ENCODE results near the gene ZNF398. TPM values are rescaled to one million over a fixed set of nuclear protein-coding genes. Genes with fewer than 3 reads are reported as not detected.
A peak's percentile ranks its signal among the peaks of the same experiment; 100 is the strongest.

The ZNF398 gene
- total RNA-seq, 4 donors from 2014 or later, result 12.8 to 19.9 (median 15.0) TPM

DNA sequence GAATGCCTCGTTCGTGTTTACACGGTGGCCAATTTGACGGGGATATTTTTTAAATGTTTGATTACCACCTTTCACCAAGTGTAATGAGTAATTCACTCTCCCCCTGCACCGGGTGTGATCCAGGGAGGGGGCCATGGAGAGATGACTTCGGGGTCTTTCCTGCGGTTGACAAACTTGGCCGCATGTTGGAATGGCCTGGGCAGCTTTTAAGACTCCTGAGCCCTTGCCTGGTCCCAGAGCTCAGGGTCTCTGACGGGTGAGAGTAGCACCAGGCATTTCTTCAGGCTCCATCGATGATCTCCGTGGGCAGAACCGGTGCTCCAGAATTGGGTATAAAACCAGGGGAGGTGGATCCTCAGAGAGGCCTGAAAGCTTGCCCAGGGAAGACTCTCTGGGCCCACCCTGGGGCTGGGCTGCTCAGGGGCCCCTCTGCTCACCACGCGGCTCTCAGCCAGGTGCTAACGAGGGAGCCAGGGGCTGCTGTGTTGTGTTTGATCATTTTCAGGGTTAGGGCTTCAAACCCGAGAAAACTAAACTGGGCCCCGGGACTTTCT lies 49.0 kb downstream of the ZNF398 start:
- Histone ChIP-seq H3K27me3 (peaks cover 0 to 2% (median 0%) of the 10 kb centered on the region in 3 donors), H3K36me3 (peaks cover 0 to 30% of the 10 kb centered on the region in 2 donors), H3K27ac (peak overlapping the region; percentile 80 to 96 (median 86)), H3K4me3 (peak overlapping the region; percentile 68 to 87 (median 80)), H3K9me3 (no peaks in the 10 kb centered on the region), H3K4me1 (peaks cover 9 to 17% of the 10 kb centered on the region in 2 donors)
- no peak for TF ChIP-seq POLR2A (IDR thresholded peaks at IDR 0.05)
- TF ChIP-seq, protein P1, sequence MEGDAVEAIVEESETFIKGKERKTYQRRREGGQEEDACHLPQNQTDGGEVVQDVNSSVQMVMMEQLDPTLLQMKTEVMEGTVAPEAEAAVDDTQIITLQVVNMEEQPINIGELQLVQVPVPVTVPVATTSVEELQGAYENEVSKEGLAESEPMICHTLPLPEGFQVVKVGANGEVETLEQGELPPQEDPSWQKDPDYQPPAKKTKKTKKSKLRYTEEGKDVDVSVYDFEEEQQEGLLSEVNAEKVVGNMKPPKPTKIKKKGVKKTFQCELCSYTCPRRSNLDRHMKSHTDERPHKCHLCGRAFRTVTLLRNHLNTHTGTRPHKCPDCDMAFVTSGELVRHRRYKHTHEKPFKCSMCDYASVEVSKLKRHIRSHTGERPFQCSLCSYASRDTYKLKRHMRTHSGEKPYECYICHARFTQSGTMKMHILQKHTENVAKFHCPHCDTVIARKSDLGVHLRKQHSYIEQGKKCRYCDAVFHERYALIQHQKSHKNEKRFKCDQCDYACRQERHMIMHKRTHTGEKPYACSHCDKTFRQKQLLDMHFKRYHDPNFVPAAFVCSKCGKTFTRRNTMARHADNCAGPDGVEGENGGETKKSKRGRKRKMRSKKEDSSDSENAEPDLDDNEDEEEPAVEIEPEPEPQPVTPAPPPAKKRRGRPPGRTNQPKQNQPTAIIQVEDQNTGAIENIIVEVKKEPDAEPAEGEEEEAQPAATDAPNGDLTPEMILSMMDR (IDR thresholded peaks at IDR 0.05 in 4 of 5, conservative IDR thresholded peaks at IDR 0.05 in 1 of 5), result no peak
- in situ Hi-C loops (cut with MboI; ENCODE audit: low sequenced_read_pairs in 4 of 4), result no loop called here
- ATAC-seq, result peak; percentile 11 to 26
- DNase-seq, result no peak
- intact Hi-C loops (cut with DNase I; ENCODE audit: low total_unique reads), result loop anchor here (5.0 kb wide), 1 partner anchor 41 kb away; the partner anchor contains the start of gene ZNF212

DNA sequence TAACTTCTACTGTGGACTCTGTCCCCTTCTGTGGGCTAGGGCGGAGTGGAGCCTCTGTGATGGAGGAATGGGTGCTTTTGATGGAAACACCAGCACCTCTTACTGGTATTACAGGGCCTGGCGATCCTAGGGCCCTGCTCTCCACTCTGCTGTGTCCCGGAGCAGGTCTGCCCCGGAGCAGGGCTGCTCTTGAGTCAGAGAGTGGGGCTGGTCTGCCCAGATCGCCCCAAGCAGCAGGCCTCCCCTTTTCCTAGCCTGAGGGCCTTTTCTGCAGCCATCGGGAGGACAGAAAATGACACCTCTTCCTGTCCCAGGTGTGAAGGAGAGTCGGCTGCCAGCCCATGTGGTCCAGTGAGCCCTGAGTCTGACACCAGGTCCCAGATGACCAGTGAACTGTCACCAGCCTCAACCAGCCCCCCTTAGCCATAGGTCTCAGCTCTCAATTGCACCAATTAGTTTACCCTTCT lies 49.5 kb downstream of the ZNF398 start:
- TF ChIP-seq, protein P1 (IDR thresholded peaks at IDR 0.05 in 4 of 5, conservative IDR thresholded peaks at IDR 0.05 in 1 of 5), result no peak
- TF ChIP-seq POLR2A (IDR thresholded peaks at IDR 0.05), result no peak
- intact Hi-C loops (cut with DNase I; ENCODE audit: low total_unique reads) (loop anchor here (5.0 kb wide), 1 partner anchor 41 kb away; the partner anchor contains the start of gene ZNF212), in situ Hi-C loops (cut with MboI; ENCODE audit: low sequenced_read_pairs in 4 of 4) (no loop called here)
- peaks cover 0 to 35% of the 10 kb centered on the region in 2 donors for H3K36me3 ChIP-seq
- H3K9me3 ChIP-seq, result no peaks in the 10 kb centered on the region
- no peak for DNase-seq
- no peak for ATAC-seq
- peaks cover 0 to 2% (median 0%) of the 10 kb centered on the region in 3 donors for H3K27me3 ChIP-seq
- peaks cover 9 to 17% of the 10 kb centered on the region in 2 donors for H3K4me1 ChIP-seq
- H3K4me3 ChIP-seq, result peak overlapping the region; percentile 68 to 87 (median 80)
- H3K27ac ChIP-seq, result peak overlapping the region; percentile 80 to 96 (median 86)

DNA sequence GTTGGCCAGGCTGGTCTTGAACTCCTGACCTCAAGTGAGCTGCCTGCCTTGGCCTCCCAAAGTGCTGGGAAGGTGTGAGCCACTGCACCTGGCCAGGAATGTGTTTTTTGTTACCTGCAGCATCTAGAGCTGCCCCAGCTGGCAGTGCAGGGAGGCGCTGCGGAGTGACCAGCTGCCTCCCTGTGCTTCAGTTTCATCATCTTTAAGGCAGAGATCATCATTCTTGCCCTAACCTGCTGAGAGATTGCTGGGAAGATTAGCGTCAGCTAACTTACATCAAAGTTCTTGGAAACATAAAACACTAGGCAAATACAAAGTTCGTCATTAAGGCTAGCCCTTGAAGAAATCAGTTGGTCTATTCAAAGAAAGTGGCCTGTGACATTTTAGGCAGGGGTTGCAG lies 50.4 kb downstream of the ZNF398 start:
- in situ Hi-C loops (cut with MboI; ENCODE audit: low sequenced_read_pairs in 4 of 4) (no loop called here), intact Hi-C loops (cut with DNase I; ENCODE audit: low total_unique reads) (loop anchor here (5.0 kb wide), 1 partner anchor 40 kb away; the partner anchor contains the start of gene ZNF212)
- no peak overlapping the region for H3K27ac ChIP-seq
- no peak overlapping the region for H3K4me3 ChIP-seq
- no peaks in the 10 kb centered on the region for H3K27me3 ChIP-seq
- no peak for ATAC-seq
- no peak for DNase-seq
- TF ChIP-seq, protein P1 (IDR thresholded peaks at IDR 0.05 in 4 of 5, conservative IDR thresholded peaks at IDR 0.05 in 1 of 5), result no peak
- no peak for TF ChIP-seq POLR2A (IDR thresholded peaks at IDR 0.05)
- no peaks in the 10 kb centered on the region for H3K9me3 ChIP-seq
- peaks cover 9 to 17% of the 10 kb centered on the region in 2 donors for H3K4me1 ChIP-seq
- peaks cover 0 to 44% of the 10 kb centered on the region in 2 donors for H3K36me3 ChIP-seq

DNA sequence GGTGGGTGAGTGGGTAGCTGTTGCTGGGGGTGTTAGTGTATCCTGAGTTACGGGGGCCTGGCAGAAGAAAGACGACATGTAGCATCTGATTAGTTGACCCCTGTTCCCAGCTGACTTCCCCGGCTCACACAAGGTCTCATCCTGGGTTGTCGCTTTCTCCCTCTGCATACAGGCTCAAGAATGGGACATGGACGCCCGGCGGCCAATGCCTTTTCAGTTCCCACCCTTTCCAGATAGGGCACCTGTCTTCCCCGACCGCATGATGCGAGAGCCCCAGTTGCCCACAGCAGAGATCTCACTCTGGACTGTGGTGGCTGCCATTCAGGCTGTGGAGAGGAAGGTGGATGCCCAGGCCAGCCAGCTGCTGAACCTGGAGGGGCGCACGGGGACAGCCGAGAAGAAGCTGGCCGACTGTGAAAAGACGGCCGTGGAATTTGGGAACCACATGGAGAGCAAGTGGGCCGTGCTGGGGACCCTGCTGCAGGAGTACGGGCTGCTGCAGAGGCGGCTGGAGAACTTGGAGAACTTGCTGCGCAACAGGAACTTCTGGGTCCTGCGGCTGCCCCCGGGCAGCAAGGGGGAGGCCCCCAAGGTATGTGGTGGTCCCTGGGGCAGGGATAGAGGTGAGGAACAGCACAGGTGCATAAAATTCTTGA lies 51.0 kb downstream of the ZNF398 start:
- DNase-seq (no peak), ATAC-seq (no peak)
- Histone ChIP-seq H3K4me3 (no peak overlapping the region), H3K9me3 (no peaks in the 10 kb centered on the region), H3K27ac (no peak overlapping the region), H3K27me3 (no peaks in the 10 kb centered on the region), H3K4me1 (peaks cover 9 to 17% of the 10 kb centered on the region in 2 donors), H3K36me3 (peaks cover 0 to 48% of the 10 kb centered on the region in 2 donors)
- in situ Hi-C loops (cut with MboI; ENCODE audit: low sequenced_read_pairs in 4 of 4), result no loop called here
- TF ChIP-seq, protein P1 (IDR thresholded peaks at IDR 0.05 in 4 of 5, conservative IDR thresholded peaks at IDR 0.05 in 1 of 5), result no peak
- TF ChIP-seq POLR2A (IDR thresholded peaks at IDR 0.05), result no peak
- intact Hi-C loops (cut with DNase I; ENCODE audit: low total_unique reads), result loop anchor here (5.0 kb wide), 1 partner anchor 39 kb away; the partner anchor contains the start of gene ZNF212

All from gastrocnemius medialis (tissue), 4 donors.